GM21528 (cell line): Measurements from ENCODE around the gene STX3.
"Not testable (repeated sequence)": the region's sequence is repeated elsewhere in the genome, so short reads cannot be mapped to it uniquely, and the experiment has no call there.

Experiments
- ATAC-seq: cut with Tn5 transposase; IDR thresholded peaks from one replicate; pipeline ENCODE4 v1.9.1; 2021; ENCODE audit warnings: mild to moderate bottlenecking, moderate library complexity; ENCODE audit not compliant: unreplicated experiment, low FRiP score

Gene STX3

GRCh38 chr11:59756845-59757244 lies 1.7 kb downstream of the STX3 start:
- ATAC-seq, result no peak

GRCh38 chr11:59758401-59759037 lies 3.3 kb downstream of the STX3 start:
- ATAC-seq, result no peak

- ATAC-seq, result no peak
Measured at GRCh38 chr11:59759900-59760299, 4.7 kb downstream of the STX3 start.

- ATAC-seq, result no peak
Measured at GRCh38 chr11:59760771-59761170, 5.6 kb downstream of the STX3 start.

- no peak for ATAC-seq
Measured at GRCh38 chr11:59761993-59762392, 6.8 kb downstream of the STX3 start.

DNA sequence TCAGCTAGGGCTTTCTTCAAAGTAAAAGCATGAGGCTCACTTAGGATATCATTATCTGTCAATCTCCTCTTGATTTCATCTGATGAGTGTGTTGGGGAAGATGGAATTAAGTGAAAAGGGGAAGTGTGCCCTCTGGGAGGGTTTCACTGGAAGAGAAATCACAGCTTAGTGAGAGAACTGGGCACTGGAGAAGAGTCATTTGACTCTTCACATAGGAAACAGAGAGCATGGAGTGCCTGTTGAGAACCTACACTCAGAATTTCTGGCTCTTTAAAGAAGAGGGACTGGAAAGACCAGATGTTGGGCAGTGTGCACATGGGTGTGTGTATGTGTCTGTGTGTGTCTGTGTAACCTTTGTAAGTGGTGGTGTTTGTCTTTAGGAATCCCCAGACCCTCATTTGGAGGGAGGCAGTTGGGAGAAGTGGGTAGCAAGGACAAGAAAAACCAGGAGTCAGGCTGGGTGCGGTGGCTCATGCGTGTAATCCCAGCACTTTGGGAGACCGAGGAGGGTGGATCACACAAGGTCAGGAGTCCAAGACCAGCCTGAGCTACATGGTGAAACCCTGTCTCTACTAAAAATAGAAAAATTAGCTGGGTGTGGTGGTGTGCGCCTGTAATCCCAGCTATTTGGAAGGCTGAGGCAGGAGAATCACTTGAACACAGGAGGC lies 10.0 kb downstream of the STX3 start:
- ATAC-seq, result no peak

GRCh38 chr11:59766542-59767224 lies 11.5 kb downstream of the STX3 start:
- ATAC-seq, result no peak

DNA sequence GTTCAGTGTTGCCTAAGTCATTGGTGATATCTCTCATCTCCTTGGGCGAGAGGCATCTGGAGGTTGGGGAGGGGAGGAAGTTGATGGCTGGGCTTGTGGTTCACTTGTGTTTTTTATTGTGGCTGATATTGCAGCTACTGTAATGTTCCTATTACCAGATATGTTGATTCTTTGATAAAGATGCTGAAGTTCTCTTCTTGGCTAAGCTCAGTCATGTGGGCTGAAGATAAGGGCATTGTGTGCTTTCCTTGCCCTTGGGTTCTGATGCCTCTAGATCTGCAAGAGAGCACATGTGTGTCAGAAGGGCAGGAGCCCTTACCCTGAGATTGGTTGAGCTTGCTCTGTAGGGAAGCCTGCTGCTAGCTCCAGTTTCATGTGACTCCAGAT lies 12.0 kb downstream of the STX3 start:
- ATAC-seq, result no peak

- ATAC-seq, result no peak
Measured at GRCh38 chr11:59769111-59769510, 13.9 kb downstream of the STX3 start.

DNA sequence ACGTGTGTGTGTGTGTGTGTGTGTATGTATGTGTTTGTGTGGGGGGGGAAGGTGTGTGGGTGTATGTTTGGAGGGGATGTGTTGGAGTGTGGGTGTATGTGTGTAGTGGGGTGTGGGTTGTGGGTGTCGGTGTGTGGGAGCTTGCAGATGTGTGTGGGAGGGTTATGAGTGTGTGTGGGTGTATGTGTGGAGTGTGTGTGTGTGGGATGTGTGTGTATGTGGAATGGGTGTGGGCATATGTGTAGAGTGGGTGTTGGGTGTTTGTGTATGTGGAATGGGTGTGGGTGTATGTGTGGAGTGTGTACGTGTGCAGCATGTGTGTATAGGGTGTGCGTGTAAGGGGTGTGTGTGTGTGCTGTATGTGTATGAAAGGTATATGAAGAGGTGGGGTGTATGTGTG lies 14.7 kb downstream of the STX3 start:
- ATAC-seq, result no peak

GRCh38 chr11:59770319-59770718 lies 15.1 kb downstream of the STX3 start:
- ATAC-seq, result no peak

- ATAC-seq, result no peak
Measured at GRCh38 chr11:59770869-59771268, 15.7 kb downstream of the STX3 start.

DNA sequence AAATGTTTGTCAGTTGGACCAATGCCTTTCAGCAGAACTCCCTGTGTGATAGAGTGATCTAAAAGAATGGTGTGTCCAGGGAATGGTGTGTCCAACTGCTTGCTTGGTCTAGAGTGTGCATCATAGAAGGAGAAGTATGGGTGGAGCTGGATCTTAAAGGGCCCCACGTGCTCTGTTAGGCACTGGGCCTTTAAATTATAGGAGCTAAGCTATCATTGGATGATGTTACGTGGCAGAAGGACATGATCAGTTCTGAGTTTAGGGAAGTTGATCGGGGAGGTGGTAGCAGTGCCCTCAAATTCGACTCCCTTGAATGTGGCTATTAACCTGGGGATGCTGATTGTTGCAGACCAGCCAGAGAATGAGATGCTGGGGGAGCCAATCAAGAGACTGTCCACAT lies 16.4 kb downstream of the STX3 start:
- ATAC-seq, result no peak

DNA sequence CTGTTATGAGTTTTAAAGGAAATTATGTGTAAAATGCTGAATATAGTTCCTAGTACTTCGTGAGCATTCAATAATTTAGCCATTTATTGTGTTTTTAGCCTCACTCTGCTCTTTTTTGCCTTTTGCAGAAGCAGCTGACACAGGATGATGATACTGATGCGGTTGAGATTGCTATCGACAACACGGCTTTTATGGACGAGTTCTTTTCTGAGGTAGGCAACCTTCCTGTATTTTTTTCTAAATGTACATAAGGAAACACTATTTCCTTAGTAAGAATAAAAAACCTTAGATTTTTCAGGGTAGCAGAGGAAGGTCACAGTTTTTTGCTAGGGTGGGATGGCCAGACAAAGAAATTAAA lies 17.9 kb downstream of the STX3 start:
- ATAC-seq, result no peak

GRCh38 chr11:59776210-59777066 lies 21.3 kb downstream of the STX3 start:
- ATAC-seq, result no peak

DNA sequence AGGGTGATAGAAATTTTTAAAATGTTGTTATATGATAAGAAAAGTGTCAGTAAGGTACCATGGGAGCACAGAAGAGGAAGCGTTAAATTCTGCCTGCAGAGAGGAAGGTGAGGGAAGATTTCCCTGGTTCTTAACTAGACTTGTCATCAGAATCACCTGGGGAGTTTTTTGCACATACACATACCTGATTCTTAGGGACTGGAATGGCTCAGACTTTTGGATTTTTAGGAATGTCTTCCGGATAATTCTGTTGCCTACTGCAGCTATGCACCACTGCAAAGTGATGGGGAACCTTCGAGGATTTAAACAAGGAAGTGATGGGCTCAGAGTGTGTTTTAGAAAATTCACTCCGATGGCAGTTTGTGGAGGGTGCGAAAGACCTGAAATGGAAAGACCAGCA lies 21.9 kb downstream of the STX3 start:
- no peak for ATAC-seq

DNA sequence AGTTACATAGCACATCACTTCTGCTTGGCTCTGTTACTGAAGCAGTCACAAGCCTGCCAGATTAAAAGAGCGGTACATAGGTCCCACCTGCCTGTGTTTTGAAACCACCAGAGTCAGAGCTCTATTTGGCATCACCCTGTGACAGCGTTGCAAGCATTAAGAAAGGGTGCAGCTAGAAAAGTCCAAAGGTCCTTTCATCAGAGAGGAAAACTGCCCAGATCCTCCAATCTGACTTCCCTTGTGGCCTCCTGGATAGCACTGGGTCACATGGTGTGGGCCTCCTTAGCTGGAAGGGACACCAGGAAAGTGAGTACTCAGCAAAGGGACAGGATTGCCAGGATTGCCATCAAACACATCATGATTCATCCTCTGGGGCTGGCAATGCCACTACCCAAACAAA lies 22.9 kb downstream of the STX3 start:
- ATAC-seq, result no peak

- no peak for ATAC-seq
Measured at GRCh38 chr11:59779487-59779886, 24.3 kb downstream of the STX3 start.

- no peak for ATAC-seq
Measured at GRCh38 chr11:59782080-59782479, 26.9 kb downstream of the STX3 start.

GRCh38 chr11:59783632-59784090 lies 28.5 kb downstream of the STX3 start:
- no peak for ATAC-seq

GRCh38 chr11:59784441-59784840 lies 29.3 kb downstream of the STX3 start:
- ATAC-seq, result not testable (repeated sequence)
